Measurements from ENCODE around the gene MAPKAPK5.
"Not testable (repeated sequence)": the region's sequence is repeated elsewhere in the genome, so short reads cannot be mapped to it uniquely, and the experiment has no call there.

GRCh38 chr12:111820828-111821227, 21.2 kb upstream of the MAPKAPK5 start:
- not testable (repeated sequence) for TF ChIP-seq EZH2 (IDR thresholded peaks at IDR 0.05; ENCODE audit: borderline replicate concordance, low read length); CTCF (IDR thresholded peaks at IDR 0.05; ENCODE audit: low read length)
